Measurements from ENCODE around the gene PTP4A1. TPM values are rescaled to one million over a fixed set of nuclear protein-coding genes. Genes with fewer than 3 reads are reported as not detected.

Gene PTP4A1
- total RNA-seq, 1 donor: 24.2 TPM

DNA sequence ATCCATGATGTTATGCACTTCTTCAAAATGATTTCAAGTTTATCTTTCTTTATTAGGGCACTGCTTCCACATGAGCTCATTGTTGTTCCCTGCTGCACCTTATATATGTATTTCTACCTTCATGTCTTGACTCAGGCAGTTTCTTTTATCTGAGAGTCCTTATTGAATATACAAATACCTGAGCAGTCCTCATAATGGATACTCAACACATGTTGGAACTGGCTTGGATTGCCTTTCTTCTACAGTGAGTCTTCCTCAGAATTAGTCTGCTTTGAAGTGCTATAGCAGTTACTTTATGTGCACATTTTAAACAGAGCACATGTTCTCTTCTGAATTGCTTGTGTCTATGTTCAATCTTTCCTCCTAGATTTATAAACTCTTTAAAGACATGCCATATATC is 45.3 kb upstream of the PTP4A1 start:
- Histone ChIP-seq H2AFZ (ENCODE audit: low read length) (no peak overlapping the region), H3K9me3 (ENCODE audit: low read depth, low read length) (no peaks in the 10 kb centered on the region), H3K4me2 (ENCODE audit: insufficient read depth, low read length) (no peak overlapping the region), H3K36me3 (ENCODE audit: insufficient read depth, low read length) (no peaks in the 10 kb centered on the region), H4K20me1 (ENCODE audit: insufficient read depth, low read length) (no peaks in the 10 kb centered on the region), H3K4me1 (ENCODE audit: insufficient read depth, low read length) (peaks cover 16% of the 10 kb centered on the region), H3K4me3 (ENCODE audit: insufficient read depth, low read length) (no peak overlapping the region), H3K27me3 (ENCODE audit: insufficient read depth, low read length) (no peaks in the 10 kb centered on the region), H3K27ac (ENCODE audit: low read depth, low read length) (peak overlapping the region; percentile 47), H3K79me2 (ENCODE audit: insufficient read depth, low read length) (no peaks in the 10 kb centered on the region)
- TF ChIP-seq, protein P1, sequence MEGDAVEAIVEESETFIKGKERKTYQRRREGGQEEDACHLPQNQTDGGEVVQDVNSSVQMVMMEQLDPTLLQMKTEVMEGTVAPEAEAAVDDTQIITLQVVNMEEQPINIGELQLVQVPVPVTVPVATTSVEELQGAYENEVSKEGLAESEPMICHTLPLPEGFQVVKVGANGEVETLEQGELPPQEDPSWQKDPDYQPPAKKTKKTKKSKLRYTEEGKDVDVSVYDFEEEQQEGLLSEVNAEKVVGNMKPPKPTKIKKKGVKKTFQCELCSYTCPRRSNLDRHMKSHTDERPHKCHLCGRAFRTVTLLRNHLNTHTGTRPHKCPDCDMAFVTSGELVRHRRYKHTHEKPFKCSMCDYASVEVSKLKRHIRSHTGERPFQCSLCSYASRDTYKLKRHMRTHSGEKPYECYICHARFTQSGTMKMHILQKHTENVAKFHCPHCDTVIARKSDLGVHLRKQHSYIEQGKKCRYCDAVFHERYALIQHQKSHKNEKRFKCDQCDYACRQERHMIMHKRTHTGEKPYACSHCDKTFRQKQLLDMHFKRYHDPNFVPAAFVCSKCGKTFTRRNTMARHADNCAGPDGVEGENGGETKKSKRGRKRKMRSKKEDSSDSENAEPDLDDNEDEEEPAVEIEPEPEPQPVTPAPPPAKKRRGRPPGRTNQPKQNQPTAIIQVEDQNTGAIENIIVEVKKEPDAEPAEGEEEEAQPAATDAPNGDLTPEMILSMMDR (IDR thresholded peaks at IDR 0.05; ENCODE audit: extremely low read depth, low read depth, low read length): no peak
- DNase-seq (ENCODE audit: insufficient read length, low spot score, missing footprints): no peak

DNA sequence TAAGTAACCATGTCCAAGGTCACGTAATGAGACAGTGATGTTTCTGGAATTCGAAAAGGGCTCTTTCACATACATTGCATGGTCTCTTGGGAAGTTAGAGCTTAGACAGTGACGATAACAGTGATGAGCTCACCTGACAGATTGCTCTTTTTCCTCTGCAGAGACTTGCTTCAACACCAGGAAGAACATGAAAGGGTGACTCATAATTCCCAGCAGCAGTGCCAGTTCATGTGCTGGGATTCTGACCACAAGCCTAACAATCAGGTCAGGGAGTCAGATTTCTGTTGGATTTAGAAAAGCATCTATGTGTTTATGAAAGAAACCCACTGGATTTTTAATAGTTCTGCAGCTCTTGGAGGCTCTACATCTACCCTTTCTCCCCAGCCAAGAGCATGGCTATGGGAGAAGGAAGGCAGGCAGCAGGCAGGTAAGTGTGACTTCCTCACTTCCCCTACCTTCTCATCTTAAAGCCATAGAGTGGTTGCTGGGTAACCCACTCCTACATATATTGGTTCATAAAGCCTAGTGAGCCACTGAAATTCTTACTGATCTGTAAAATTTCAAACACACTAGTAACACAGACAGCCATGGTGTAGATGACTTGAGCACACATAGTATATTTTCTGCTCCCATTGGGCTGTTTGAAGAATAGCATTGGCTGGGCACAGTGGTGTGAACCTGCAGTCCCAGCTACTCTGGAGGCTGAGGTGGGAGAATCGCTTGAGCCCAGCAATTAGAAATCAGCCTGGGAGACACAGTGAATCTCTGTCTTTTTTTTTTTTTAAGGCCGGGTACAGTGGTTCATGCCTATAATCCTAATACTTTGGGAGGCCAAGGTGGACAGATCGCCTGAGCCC is 44.4 kb upstream of the PTP4A1 start:
- Histone ChIP-seq H4K20me1 (ENCODE audit: insufficient read depth, low read length) (no peaks in the 10 kb centered on the region), H2AFZ (ENCODE audit: low read length) (no peak overlapping the region), H3K9me3 (ENCODE audit: low read depth, low read length) (no peaks in the 10 kb centered on the region), H3K27ac (ENCODE audit: low read depth, low read length) (peak overlapping the region; percentile 74), H3K27me3 (ENCODE audit: insufficient read depth, low read length) (no peaks in the 10 kb centered on the region), H3K4me1 (ENCODE audit: insufficient read depth, low read length) (peaks cover 16% of the 10 kb centered on the region), H3K4me2 (ENCODE audit: insufficient read depth, low read length) (peak overlapping the region; percentile 55), H3K79me2 (ENCODE audit: insufficient read depth, low read length) (no peaks in the 10 kb centered on the region), H3K36me3 (ENCODE audit: insufficient read depth, low read length) (no peaks in the 10 kb centered on the region), H3K4me3 (ENCODE audit: insufficient read depth, low read length) (no peak overlapping the region)
- peak; percentile 75 for DNase-seq (ENCODE audit: insufficient read length, low spot score, missing footprints)
- TF ChIP-seq, protein P1 (IDR thresholded peaks at IDR 0.05; ENCODE audit: extremely low read depth, low read depth, low read length): no peak

DNA sequence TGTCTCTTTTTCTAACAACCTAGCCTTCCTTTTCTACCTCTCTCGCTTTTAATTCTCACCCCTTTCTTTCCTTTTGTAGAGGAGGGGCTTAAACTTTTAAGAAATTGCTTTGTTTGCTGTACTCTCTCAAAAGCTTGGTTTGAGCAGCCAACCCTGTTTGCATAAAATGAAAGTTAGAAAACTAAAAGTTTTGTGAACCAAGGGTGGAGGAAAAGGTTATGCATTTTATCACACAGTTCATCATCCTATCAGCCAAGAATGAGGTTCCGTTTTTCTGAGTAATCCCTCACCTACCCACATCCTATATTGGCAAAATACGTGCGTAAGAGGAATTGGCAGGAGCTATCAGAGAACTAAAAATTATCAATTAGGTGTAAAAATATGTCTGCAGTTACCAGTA is 42.8 kb upstream of the PTP4A1 start:
- Histone ChIP-seq H3K27ac (ENCODE audit: low read depth, low read length) (no peak overlapping the region), H2AFZ (ENCODE audit: low read length) (no peak overlapping the region), H3K27me3 (ENCODE audit: insufficient read depth, low read length) (no peaks in the 10 kb centered on the region), H3K4me2 (ENCODE audit: insufficient read depth, low read length) (peak overlapping the region; percentile 44), H3K79me2 (ENCODE audit: insufficient read depth, low read length) (no peaks in the 10 kb centered on the region), H3K4me3 (ENCODE audit: insufficient read depth, low read length) (no peak overlapping the region), H4K20me1 (ENCODE audit: insufficient read depth, low read length) (no peaks in the 10 kb centered on the region), H3K9me3 (ENCODE audit: low read depth, low read length) (no peaks in the 10 kb centered on the region), H3K36me3 (ENCODE audit: insufficient read depth, low read length) (no peaks in the 10 kb centered on the region), H3K4me1 (ENCODE audit: insufficient read depth, low read length) (peaks cover 16% of the 10 kb centered on the region)
- no peak for DNase-seq (ENCODE audit: insufficient read length, low spot score, missing footprints)
- TF ChIP-seq, protein P1 (IDR thresholded peaks at IDR 0.05; ENCODE audit: extremely low read depth, low read depth, low read length): no peak

DNA sequence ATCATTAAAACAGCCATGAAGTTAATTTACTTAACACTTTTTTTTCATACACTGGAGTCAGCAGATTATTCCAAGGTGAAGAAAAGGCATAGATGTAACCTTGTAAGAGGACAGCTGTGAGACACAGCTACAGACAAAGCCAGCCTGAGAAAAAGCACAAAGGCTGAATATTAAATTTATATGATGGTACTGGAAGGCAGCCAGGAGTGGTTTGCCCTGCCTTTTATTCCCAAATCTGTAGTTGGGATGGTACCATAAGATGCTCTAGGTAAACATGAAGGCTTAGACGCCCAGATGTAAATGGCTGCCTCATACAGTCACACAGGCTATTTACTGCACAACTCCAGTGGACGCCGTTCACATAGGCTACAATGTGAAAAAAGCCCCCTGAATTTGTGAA is 42.1 kb upstream of the PTP4A1 start:
- H3K27ac ChIP-seq (ENCODE audit: low read depth, low read length): no peak overlapping the region
- no peaks in the 10 kb centered on the region for H3K36me3 ChIP-seq (ENCODE audit: insufficient read depth, low read length)
- H3K27me3 ChIP-seq (ENCODE audit: insufficient read depth, low read length): no peaks in the 10 kb centered on the region
- DNase-seq (ENCODE audit: insufficient read length, low spot score, missing footprints): no peak
- peaks cover 16% of the 10 kb centered on the region for H3K4me1 ChIP-seq (ENCODE audit: insufficient read depth, low read length)
- no peaks in the 10 kb centered on the region for H3K9me3 ChIP-seq (ENCODE audit: low read depth, low read length)
- TF ChIP-seq, protein P1 (IDR thresholded peaks at IDR 0.05; ENCODE audit: extremely low read depth, low read depth, low read length): no peak
- no peak overlapping the region for H2AFZ ChIP-seq (ENCODE audit: low read length)
- H3K4me2 ChIP-seq (ENCODE audit: insufficient read depth, low read length): no peak overlapping the region
- no peaks in the 10 kb centered on the region for H3K79me2 ChIP-seq (ENCODE audit: insufficient read depth, low read length)
- H4K20me1 ChIP-seq (ENCODE audit: insufficient read depth, low read length): no peaks in the 10 kb centered on the region
- no peak overlapping the region for H3K4me3 ChIP-seq (ENCODE audit: insufficient read depth, low read length)

Measured in osteoblast (primary cell).